Stimulated activated CD4-positive, alpha-beta T cell treated with anti-CD3 and anti-CD28 coated beads, TNF-alpha, amount 100 ng/mL, for 48 hours (primary cell): ENCODE results near the gene DARS2.
"Not testable (repeated sequence)": the region's sequence is repeated elsewhere in the genome, so short reads cannot be mapped to it uniquely, and the experiment has no call there.

Source experiments
- DNase-seq, 3 donors: peaks; one replicate each; pipeline ENCODE4 v3.0.0-alpha.2; 2020; ENCODE audit warnings: low read depth in 3 of 3

Gene DARS2, protein sequence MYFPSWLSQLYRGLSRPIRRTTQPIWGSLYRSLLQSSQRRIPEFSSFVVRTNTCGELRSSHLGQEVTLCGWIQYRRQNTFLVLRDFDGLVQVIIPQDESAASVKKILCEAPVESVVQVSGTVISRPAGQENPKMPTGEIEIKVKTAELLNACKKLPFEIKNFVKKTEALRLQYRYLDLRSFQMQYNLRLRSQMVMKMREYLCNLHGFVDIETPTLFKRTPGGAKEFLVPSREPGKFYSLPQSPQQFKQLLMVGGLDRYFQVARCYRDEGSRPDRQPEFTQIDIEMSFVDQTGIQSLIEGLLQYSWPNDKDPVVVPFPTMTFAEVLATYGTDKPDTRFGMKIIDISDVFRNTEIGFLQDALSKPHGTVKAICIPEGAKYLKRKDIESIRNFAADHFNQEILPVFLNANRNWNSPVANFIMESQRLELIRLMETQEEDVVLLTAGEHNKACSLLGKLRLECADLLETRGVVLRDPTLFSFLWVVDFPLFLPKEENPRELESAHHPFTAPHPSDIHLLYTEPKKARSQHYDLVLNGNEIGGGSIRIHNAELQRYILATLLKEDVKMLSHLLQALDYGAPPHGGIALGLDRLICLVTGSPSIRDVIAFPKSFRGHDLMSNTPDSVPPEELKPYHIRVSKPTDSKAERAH

GRCh38 chr1:173824315-173825081, at the start of gene DARS2, which contains the start of gene CENPL:
Gene DARS2, plus strand, starts transcription at chr1:173824673. Its CDS starts 557 bp downstream, at chr1:173825230.
Gene CENPL, minus strand, starts transcription at chr1:173824883. Its CDS starts 13,584 bp downstream, at chr1:173811299.
- DNase-seq, result peak; percentile 81 to 86 (median 81)

- no peak for DNase-seq
These were observed 48.8 kb upstream of the DARS2 start for GRCh38 chr1:173775578-173776226.

- DNase-seq, result no peak
These were observed 44.5 kb upstream of the DARS2 start for GRCh38 chr1:173779936-173780335.

GRCh38 chr1:173784997-173785396, 39.5 kb upstream of the DARS2 start:
- DNase-seq, result no peak

DNA sequence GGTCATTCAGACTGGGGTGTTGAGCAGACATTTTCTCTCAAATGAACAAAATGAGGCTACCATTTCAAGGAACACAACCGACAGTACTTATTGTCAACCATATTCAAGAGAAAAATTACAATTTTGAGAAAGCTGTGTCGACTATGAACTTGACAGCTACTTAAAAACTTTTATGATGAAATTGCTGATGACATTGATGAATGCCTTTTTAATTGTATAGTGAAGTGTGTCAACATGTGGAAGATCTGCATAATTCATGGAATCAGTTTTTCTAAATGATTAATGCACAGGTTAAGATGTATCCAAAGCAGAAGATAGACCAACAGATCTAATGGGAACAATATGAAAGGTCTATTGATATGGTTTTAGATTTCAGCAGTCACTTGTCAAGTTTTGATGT, 34.6 kb upstream of the DARS2 start:
- DNase-seq, result no peak

DNA sequence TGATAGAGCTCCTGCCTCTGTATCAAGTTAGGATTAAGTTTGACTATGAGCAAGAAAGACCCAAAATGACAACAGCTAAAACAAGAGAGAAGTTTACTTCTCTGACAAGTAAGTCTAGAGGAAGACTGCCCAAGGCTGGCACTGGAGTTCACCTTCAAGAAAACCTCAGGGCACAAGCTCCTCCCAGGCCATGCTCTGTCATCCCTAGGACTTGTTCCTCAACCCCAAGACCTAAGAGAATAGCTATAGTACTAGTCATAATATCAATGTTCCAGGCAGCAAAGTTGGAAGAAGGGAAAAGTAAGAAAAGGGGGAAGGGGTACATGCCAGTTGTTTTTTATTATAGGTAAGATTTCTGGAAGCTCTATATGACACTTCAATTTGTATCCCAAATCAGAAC, 26.4 kb upstream of the DARS2 start:
- DNase-seq, result no peak

- not testable (repeated sequence) for DNase-seq
These were observed 24.5 kb upstream of the DARS2 start for GRCh38 chr1:173799995-173800394.

DNA sequence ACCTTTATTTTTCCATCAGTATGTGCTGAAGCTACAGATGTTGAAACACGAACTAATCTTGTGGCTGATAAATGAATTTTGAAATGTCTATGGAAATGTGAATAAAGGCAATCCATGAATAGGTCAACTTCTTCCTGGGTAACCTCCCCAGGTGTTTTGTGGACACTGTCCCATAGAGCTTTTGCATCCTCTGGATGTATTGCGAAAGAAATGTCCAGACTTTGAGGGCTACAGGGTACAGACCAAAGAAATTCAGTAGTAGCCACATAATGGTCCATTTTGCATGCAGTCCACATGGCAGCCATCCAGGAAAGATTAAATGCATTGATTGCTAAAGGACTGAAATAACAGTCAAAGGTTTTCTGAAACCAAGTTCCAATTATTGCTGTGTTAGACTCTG, 21.5 kb upstream of the DARS2 start:
- no peak for DNase-seq

DNA sequence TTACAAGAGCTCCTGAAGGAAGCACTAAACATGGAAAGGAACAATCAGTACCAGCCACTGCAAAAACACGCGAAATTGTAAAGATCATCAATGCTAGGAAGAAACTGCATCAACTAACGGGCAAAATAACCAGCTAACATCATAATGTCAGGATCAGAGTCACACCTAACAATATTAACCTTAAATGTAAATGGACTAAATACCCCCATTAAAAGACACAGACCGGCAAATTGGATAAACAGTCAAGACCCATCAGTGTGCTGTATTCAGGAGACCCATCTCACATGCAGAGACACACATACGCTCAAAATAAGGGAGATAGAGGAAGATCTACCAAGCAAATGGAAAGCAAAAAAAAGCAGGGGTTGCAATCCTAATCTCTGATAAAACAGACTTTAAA, 10.8 kb upstream of the DARS2 start:
- DNase-seq, result not testable (repeated sequence)

DNA sequence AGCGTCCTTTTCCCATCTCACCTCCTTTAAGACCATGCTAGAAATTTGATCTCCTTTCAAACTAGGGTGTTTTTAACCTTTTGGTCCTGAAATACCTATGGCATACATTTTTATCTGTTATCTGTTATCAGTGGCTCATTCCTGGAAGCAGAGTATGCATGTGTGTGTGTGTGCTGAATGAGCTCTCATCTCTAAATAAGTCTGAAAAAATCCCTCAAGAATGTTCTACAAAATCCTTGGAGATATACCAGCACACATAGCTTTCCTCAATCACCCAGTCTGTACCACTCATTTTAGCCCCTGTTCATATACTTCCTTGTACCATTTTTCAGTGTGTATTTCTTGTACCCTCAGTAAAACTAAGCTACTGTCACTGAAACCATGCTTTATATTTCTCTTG, 6.0 kb upstream of the DARS2 start:
- DNase-seq, result no peak

GRCh38 chr1:173821680-173822079, 2.8 kb upstream of the DARS2 start:
- no peak for DNase-seq

DNA sequence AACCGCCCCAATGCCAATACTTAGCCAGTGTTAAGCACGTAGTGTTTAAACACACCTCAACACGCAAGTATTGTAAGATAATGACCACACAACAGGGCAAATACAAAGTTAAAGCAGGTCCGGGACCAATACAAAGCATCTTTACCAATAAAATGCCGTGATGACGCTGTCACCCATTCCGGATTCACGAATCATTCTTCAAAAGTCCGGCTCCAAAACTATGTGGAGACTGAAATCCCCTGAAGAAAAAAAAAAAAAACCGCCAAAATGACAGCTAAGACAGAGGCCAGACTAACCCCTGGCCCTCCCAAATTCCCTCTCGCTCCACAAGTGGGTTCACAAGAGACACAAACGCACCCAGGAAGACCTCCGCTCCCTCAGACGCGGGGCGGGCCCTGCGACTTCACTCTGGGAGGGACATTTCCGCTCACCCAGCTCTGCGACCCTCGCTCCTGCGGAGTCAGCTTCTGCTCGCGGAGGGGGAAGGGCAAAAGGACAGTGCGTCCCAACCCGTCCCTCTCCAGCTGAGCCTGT, 625 bp upstream of the DARS2 start:
- no peak for DNase-seq

GRCh38 chr1:173827611-173828010, 3.1 kb downstream of the DARS2 start:
- no peak for DNase-seq

DNA sequence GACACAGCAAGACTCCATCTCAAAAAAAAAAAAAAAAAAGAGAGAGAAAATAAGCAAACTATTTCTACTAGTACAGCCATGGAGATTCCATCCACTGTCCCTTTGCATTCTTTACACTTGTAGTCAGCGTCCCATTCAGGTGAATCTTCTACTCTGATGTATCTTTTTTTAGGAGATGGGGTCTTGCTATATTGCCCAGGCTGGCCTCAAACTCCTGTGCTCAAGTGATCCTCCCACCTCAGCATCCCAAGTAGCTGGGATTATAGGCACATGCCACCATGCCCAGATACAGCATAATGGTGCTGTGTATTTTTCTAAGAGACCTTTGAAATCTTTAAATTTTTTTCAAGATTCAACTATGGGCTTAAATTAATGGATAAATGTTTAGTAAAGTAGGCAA, 8.3 kb downstream of the DARS2 start:
- no peak for DNase-seq

DNA sequence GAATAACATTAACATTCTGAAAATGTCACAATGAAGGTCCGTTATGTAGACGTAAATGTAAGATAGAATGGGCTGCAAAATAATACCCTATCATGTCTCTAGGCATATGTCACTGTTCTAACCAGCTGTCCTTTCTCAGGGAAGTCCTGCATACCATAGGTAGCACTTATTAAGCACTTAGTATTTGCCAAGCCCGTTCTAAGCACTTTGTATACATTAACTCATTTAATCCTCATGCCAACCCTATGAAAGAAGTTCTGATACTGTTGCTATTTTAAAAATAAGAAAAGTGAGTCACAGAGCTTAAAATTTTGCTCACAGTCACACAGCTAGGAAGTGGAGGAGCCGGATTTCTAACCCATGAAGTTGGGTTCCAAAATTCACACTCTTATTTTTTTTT, 27.6 kb downstream of the DARS2 start:
- DNase-seq, result no peak

DNA sequence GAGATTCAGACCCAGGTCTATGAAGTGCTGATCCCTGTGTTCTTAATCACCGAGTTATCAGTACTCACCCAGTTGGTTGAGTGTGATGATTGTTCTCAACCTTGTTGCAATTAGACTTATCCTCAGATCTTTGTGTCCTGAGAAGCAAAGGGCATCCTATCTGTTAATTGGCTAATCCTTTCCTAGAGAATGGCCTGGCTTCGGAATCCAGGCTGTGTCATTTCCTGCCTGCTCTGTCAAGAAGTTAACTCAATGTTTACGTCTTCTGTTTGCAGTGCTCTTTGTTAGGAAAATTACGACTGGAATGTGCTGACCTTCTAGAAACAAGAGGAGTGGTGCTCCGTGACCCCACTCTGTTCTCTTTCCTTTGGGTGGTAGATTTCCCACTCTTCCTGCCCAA, 28.6 kb downstream of the DARS2 start:
- DNase-seq, result no peak

GRCh38 chr1:173856014-173856413, 31.5 kb downstream of the DARS2 start:
- DNase-seq, result no peak

DNA sequence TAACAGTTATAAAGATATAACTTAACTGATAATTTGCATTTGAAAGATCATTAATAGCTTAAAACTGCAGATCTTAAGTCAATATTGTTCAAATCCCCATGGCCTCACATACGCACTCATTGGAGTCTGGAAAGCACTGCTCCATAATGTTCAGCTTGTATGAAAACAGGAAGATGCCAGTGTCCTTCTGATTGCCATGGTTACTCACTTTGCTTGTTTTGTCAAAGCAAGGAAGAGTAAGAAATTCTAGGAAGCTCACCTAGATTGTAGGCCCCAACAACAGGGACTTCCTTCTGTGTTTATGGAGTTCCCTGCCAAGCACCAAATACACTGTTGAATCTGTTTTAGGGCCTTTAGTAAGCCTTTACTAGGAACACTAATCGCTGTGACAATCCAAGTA, 32.4 kb downstream of the DARS2 start:
- no peak for DNase-seq

DNA sequence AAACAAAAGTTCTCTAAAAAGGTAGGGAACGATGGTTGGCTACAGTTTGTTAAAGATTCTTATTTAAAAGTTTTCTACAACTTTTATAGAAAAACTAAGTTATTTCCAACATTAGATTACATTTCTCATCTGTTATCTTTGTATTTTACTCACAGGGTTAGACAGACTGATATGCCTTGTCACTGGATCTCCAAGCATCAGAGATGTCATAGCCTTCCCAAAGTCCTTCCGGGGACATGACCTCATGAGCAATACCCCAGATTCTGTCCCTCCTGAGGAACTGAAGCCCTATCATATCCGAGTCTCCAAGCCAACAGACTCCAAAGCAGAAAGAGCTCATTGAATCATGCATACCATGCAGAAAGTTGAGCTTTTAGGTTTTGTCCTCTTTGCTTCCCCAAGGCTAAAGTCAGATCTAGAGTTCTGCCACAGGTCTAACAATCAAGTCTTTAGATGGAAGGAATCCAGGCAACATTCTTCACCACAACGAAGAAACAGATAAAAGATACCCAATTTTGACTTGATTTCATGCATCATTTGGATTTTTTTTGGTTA, 33.0 kb downstream of the DARS2 start:
- DNase-seq, result no peak

DNA sequence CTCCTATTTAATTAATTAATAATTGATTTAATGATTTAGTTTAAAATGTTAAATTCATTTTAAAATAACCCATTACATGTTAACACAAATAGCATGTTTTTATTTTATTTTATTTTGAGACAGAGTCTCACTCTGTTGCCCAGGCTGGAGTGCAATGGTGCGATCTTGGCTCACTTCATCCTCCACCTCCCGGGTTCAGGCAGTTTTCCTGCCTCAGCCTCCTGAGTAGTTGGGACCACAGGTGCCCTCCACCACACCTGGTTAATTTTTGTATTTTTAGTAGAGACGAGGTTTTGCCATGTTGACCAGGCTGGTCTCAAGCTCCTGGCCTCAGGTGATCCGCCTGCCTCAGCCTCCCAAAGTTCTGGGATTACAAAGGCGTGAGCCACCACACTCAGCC, 35.1 kb downstream of the DARS2 start:
- DNase-seq, result not testable (repeated sequence)

DNA sequence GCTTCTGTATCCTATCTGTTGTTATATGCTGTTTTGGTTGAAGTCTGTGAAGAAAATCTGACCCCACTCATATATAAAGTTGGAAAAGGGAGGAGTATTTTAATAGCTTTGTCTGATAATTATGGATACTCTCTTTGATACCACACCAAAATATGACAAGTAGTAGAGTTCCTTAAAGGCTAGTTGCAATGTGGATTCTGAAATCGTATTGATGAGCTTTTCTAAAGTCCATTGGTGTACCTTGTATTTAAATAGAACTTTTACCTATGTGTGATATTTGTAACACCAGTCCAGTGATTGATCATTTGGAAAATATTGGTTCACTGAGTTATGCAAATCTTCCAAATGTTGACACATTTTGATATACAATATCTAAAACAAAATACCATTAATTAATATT, 35.6 kb downstream of the DARS2 start:
- no peak for DNase-seq
